Measurements from ENCODE around the gene CHRDL2. TPM values are rescaled to one million over a fixed set of nuclear protein-coding genes. Genes with fewer than 3 reads are reported as not detected.
"Not testable (repeated sequence)": the region's sequence is repeated elsewhere in the genome, so short reads cannot be mapped to it uniquely, and the experiment has no call there.

The CHRDL2 gene
- total RNA-seq, 3 donors from 2014 or later (not counting 1 experiment from before 2014, with no cell fraction given), result not detected

GRCh38 chr11:74773476-74773875, 42.2 kb upstream of the CHRDL2 start:
- no peak for TF ChIP-seq CTCF (IDR thresholded peaks at IDR 0.05)
- Histone ChIP-seq H3K27me3 (ENCODE audit: control insufficient read depth, insufficient read depth, low read length) (no peaks in the 10 kb centered on the region), H3K4me3 (ENCODE audit: low read length) (no peak overlapping the region), H3K4me1 (ENCODE audit: control insufficient read depth, insufficient read depth, low read length) (peaks cover 17% of the 10 kb centered on the region), H3K9me3 (ENCODE audit: control insufficient read depth, insufficient read depth, low read length) (no peaks in the 10 kb centered on the region), H3K27ac (ENCODE audit: low read length) (no peak overlapping the region), H3K36me3 (ENCODE audit: control insufficient read depth, insufficient read depth, low read length) (no peaks in the 10 kb centered on the region)
- Mint-ChIP-seq H3K4me1 (peaks cover 50 to 66% of the 10 kb centered on the region in 2 donors), H3K4me3 (no peak overlapping the region), H3K36me3 (no peaks in the 10 kb centered on the region), H3K9me3 (no peaks in the 10 kb centered on the region), H3K27ac (no peak overlapping the region), H3K27me3 (ENCODE audit: low read depth in 2 of 2) (no peaks in the 10 kb centered on the region)
- ATAC-seq (no peak), DNase-seq (no peak)
- intact Hi-C loops (cut with micrococcal nuclease), result no loop called here

GRCh38 chr11:74771139-74771538, 39.9 kb upstream of the CHRDL2 start:
- TF ChIP-seq CTCF (IDR thresholded peaks at IDR 0.05), result no peak
- peaks cover 51 to 65% of the 10 kb centered on the region in 2 donors for H3K4me1 Mint-ChIP-seq
- no peaks in the 10 kb centered on the region for H3K36me3 Mint-ChIP-seq
- ATAC-seq (no peak), DNase-seq (no peak)
- no peak overlapping the region for H3K4me3 ChIP-seq (ENCODE audit: low read length)
- H3K4me3 Mint-ChIP-seq, result no peak overlapping the region
- intact Hi-C loops (cut with micrococcal nuclease), result no loop called here
- no peaks in the 10 kb centered on the region for H3K27me3 Mint-ChIP-seq (ENCODE audit: low read depth in 2 of 2)
- peaks cover 21% of the 10 kb centered on the region for H3K4me1 ChIP-seq (ENCODE audit: control insufficient read depth, insufficient read depth, low read length)
- H3K27me3 ChIP-seq (ENCODE audit: control insufficient read depth, insufficient read depth, low read length), result no peaks in the 10 kb centered on the region
- H3K27ac ChIP-seq (ENCODE audit: low read length), result peak overlapping the region; percentile 31
- H3K36me3 ChIP-seq (ENCODE audit: control insufficient read depth, insufficient read depth, low read length), result no peaks in the 10 kb centered on the region
- no peaks in the 10 kb centered on the region for H3K9me3 ChIP-seq (ENCODE audit: control insufficient read depth, insufficient read depth, low read length)
- WGBS (ENCODE audit: insufficient coverage), result 100% methylated on average over 3 of the region's 3 CpGs
- H3K27ac Mint-ChIP-seq, result peak overlapping the region; percentile 27 to 83
- no peaks in the 10 kb centered on the region for H3K9me3 Mint-ChIP-seq

- Mint-ChIP-seq H3K27me3 (ENCODE audit: low read depth in 2 of 2) (no peaks in the 10 kb centered on the region), H3K4me3 (peak overlapping the region; percentile 43), H3K27ac (peak overlapping the region; percentile 27 to 83), H3K36me3 (no peaks in the 10 kb centered on the region), H3K4me1 (peaks cover 48 to 66% of the 10 kb centered on the region in 2 donors), H3K9me3 (no peaks in the 10 kb centered on the region)
- Histone ChIP-seq H3K4me3 (ENCODE audit: low read length) (no peak overlapping the region), H3K4me1 (ENCODE audit: control insufficient read depth, insufficient read depth, low read length) (peaks cover 21% of the 10 kb centered on the region), H3K27me3 (ENCODE audit: control insufficient read depth, insufficient read depth, low read length) (no peaks in the 10 kb centered on the region), H3K27ac (ENCODE audit: low read length) (peak overlapping the region; percentile 31), H3K36me3 (ENCODE audit: control insufficient read depth, insufficient read depth, low read length) (no peaks in the 10 kb centered on the region), H3K9me3 (ENCODE audit: control insufficient read depth, insufficient read depth, low read length) (no peaks in the 10 kb centered on the region)
- intact Hi-C loops (cut with micrococcal nuclease), result no loop called here
- peak in 2 of 3 donors; percentile 38 to 64 for ATAC-seq
- no peak for TF ChIP-seq CTCF (IDR thresholded peaks at IDR 0.05)
- DNase-seq, result no peak
- no CpG with 5 or more reads among the region's 5 CpGs for WGBS (ENCODE audit: insufficient coverage)
These were observed 39.2 kb upstream of the CHRDL2 start for GRCh38 chr11:74770456-74770855.

- Mint-ChIP-seq H3K4me3 (peak overlapping the region; percentile 43), H3K4me1 (peaks cover 42 to 63% of the 10 kb centered on the region in 2 donors)
These were observed 38.0 kb upstream of the CHRDL2 start for GRCh38 chr11:74769055-74769707.

GRCh38 chr11:74768172-74768651, 37.0 kb upstream of the CHRDL2 start:
- H3K27me3 ChIP-seq (ENCODE audit: control insufficient read depth, insufficient read depth, low read length); H3K27ac ChIP-seq (ENCODE audit: low read length); DNase-seq; H3K9me3 ChIP-seq (ENCODE audit: control insufficient read depth, insufficient read depth, low read length); H3K4me3 ChIP-seq (ENCODE audit: low read length); H3K36me3 Mint-ChIP-seq; H3K36me3 ChIP-seq (ENCODE audit: control insufficient read depth, insufficient read depth, low read length); H3K4me3 Mint-ChIP-seq; H3K27me3 Mint-ChIP-seq (ENCODE audit: low read depth in 2 of 2); intact Hi-C loops (cut with micrococcal nuclease); H3K9me3 Mint-ChIP-seq: not testable (repeated sequence)
- Mint-ChIP-seq H3K4me1 (peaks cover 51 to 68% of the 10 kb centered on the region in 2 donors), H3K27ac (peak overlapping the region; percentile 27 to 83)
- WGBS (ENCODE audit: insufficient coverage), result 61% methylated on average over 9 of the region's 9 CpGs
- peaks cover 21% of the 10 kb centered on the region for H3K4me1 ChIP-seq (ENCODE audit: control insufficient read depth, insufficient read depth, low read length)
- peak in 1 of 3 donors; percentile 40 for ATAC-seq

More at GRCh38 chr11:74769055-74769707, 38.0 kb upstream of the CHRDL2 start:
- Histone ChIP-seq H3K4me3 (ENCODE audit: low read length) (no peak overlapping the region), H3K4me1 (ENCODE audit: control insufficient read depth, insufficient read depth, low read length) (peaks cover 21% of the 10 kb centered on the region), H3K27me3 (ENCODE audit: control insufficient read depth, insufficient read depth, low read length) (no peaks in the 10 kb centered on the region), H3K36me3 (ENCODE audit: control insufficient read depth, insufficient read depth, low read length) (no peaks in the 10 kb centered on the region), H3K9me3 (ENCODE audit: control insufficient read depth, insufficient read depth, low read length) (no peaks in the 10 kb centered on the region), H3K27ac (ENCODE audit: low read length) (no peak overlapping the region)
- ATAC-seq, result no peak
- Mint-ChIP-seq H3K9me3 (no peaks in the 10 kb centered on the region), H3K27me3 (ENCODE audit: low read depth in 2 of 2) (no peaks in the 10 kb centered on the region), H3K36me3 (no peaks in the 10 kb centered on the region), H3K27ac (peak overlapping the region; percentile 27 to 83)
- 56% methylated on average over 1 of the region's 2 CpGs for WGBS (ENCODE audit: insufficient coverage)
- TF ChIP-seq CTCF (IDR thresholded peaks at IDR 0.05), result no peak
- no peak for DNase-seq
- intact Hi-C loops (cut with micrococcal nuclease), result no loop called here

Data from natural killer cell (primary cell).